ENCODE results near the gene PAFAH1B1. TPM values are rescaled to one million over a fixed set of nuclear protein-coding genes. Genes with fewer than 3 reads are reported as not detected.
A peak's percentile ranks its signal among the peaks of the same experiment; 100 is the strongest.
"Not testable (repeated sequence)": the region's sequence is repeated elsewhere in the genome, so short reads cannot be mapped to it uniquely, and the experiment has no call there.

PAFAH1B1 gene
- total RNA-seq, 2 experiments from 2014 or later: 163 to 167 TPM

DNA sequence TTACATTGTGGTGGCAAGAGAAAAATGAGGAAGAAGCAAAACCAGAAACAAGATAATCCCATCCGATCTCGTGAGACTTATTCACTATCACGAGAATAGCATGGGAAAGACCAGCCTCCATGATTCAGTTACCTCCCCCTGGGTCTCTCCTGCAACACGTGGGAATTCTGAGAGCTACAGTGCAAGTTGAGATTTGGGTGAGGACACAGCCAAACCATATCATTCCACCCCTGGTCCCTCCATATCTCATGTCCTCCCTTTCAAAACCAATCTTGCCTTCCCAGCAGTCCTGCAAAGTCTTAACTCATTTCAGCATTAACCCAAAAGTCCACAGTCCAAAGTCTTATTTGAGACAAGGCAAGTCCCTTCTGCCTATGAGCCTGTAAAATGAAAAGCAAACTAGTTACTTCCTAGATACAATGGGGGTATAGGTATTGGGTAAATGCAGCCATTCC is 28.5 kb downstream of the PAFAH1B1 start:
- H3K4me3 Mint-ChIP-seq; ATAC-seq; intact Hi-C loops (cut with DNase I, micrococcal nuclease); H3K27me3 Mint-ChIP-seq; H3K9me3 Mint-ChIP-seq (ENCODE audit: low read depth); CTCF ChIA-PET; POLR2A ChIA-PET; DNase-seq: not testable (repeated sequence)
- H3K36me3 Mint-ChIP-seq (ENCODE audit: low read depth): peaks cover 43% of the 10 kb centered on the region
- H3K4me1 Mint-ChIP-seq: peaks cover 47% of the 10 kb centered on the region
- H3K27ac Mint-ChIP-seq: peak overlapping the region; percentile 51

DNA sequence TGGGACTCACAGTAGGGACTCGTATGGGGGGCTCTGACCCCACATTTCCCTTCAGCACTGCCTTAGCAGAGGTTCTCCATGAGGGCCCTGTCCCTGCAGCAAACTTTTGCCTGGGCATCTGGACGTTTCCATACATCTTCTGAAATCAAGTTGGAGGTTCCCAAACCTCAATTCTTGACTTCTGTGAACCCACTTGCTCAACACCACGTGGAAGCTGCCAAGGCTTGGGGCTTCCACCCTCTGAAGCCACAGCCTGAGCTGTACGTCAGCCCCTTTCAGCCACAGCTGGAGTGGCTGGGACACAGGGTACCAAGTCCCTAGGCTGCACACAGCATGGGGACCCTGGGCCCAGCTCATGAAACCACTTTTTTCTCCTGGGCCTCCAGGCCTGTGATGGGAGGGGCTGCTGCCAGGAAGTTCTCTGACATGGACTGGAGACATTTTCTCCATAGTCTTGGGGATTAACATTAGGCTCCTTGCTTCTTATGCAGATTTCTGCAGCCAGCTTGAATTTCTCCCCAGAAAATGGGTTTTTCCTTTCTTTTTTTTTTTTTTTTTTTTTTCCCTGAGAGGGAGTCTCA is 29.4 kb downstream of the PAFAH1B1 start:
- intact Hi-C loops (cut with DNase I, micrococcal nuclease); DNase-seq; H3K27ac Mint-ChIP-seq; ATAC-seq; H3K4me3 Mint-ChIP-seq; H3K9me3 Mint-ChIP-seq (ENCODE audit: low read depth); H3K27me3 Mint-ChIP-seq: not testable (repeated sequence)
- peaks cover 44% of the 10 kb centered on the region for H3K36me3 Mint-ChIP-seq (ENCODE audit: low read depth)
- ChIA-PET CTCF (interaction anchor here (0.7 to 1.0 kb wide), 2 partner anchors 12 to 68 kb away, joined by 3 to 5 read pairs; no protein-coding TSS in a partner anchor), POLR2A (interaction anchor here (0.6 kb wide), 1 partner anchor 70 kb away, joined by 3 read pairs; no protein-coding TSS in a partner anchor)
- peaks cover 47% of the 10 kb centered on the region for H3K4me1 Mint-ChIP-seq

DNA sequence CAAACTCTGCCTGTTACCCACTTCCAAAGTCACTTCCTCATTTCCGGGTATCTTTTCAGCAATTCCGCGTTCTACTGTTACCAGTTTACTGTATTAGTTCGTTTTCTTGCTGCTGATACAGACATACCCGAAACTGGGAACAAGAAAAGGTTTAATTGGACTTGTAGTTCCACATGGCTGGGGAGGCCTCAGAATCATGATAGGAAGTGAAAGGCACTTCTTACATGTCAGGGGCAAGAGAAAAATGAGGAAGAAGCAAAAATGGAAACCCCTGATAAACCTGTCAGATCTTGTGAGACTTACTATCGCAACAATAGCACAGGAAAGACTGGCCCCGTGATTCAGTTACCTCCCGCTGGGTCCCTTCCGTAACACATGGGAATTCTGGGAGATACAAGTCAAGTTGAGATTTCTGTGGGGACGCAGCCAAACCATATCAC is 30.9 kb downstream of the PAFAH1B1 start:
- H3K4me3 Mint-ChIP-seq: no peak overlapping the region
- CTCF ChIA-PET: interaction anchor here (0.7 kb wide), 1 partner anchor 113 kb away, joined by 3 read pairs; no protein-coding TSS in a partner anchor
- POLR2A ChIA-PET: no interaction called here
- H3K4me1 Mint-ChIP-seq: peaks cover 57% of the 10 kb centered on the region
- DNase-seq (no peak), ATAC-seq (no peak)
- intact Hi-C loops (cut with DNase I, micrococcal nuclease): no loop called here
- peak overlapping the region; percentile 11 for H3K27ac Mint-ChIP-seq
- H3K36me3 Mint-ChIP-seq (ENCODE audit: low read depth): peaks cover 57% of the 10 kb centered on the region
- H3K27me3 Mint-ChIP-seq: no peaks in the 10 kb centered on the region
- H3K9me3 Mint-ChIP-seq (ENCODE audit: low read depth): peaks cover 24% of the 10 kb centered on the region

DNA sequence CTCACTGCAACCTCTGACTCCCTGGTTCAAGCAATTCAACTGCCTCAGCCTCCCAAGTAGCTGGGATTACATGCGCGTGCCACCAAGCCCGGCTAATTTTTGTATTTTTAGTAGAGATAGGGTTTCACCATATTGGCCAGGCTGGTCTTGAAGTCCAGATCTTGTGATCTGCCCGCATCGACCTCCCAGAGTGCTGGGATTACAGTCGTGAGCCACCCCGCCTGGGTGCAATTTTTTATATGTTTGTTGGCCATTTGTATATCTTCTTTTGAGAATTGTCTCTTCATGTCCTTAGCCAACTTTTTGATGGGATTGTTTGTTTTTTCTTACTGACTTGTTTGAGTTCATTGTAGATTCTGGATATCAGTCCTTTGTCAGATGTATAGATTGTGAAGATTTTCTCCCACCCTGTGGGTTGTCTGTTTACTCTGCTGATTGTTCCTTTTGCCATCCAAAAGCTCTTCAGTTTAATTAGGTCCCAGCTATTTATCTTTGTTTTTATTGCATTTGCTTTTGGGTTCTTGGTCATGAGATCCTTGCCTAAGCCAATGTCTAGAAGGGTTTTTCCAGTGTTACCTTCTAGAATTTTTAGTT is 33.3 kb downstream of the PAFAH1B1 start:
- CTCF ChIA-PET: interaction anchor here (0.7 kb wide), 1 partner anchor 54 kb away, joined by 3 read pairs; no protein-coding TSS in a partner anchor
- peak overlapping the region; percentile 76 for H3K27ac Mint-ChIP-seq
- H3K4me1 Mint-ChIP-seq: peaks cover 76% of the 10 kb centered on the region
- DNase-seq; POLR2A ChIA-PET; intact Hi-C loops (cut with DNase I, micrococcal nuclease); H3K4me3 Mint-ChIP-seq; H3K27me3 Mint-ChIP-seq; ATAC-seq: not testable (repeated sequence)
- peaks cover 60% of the 10 kb centered on the region for H3K36me3 Mint-ChIP-seq (ENCODE audit: low read depth)
- H3K9me3 Mint-ChIP-seq (ENCODE audit: low read depth): peaks cover 29% of the 10 kb centered on the region

DNA sequence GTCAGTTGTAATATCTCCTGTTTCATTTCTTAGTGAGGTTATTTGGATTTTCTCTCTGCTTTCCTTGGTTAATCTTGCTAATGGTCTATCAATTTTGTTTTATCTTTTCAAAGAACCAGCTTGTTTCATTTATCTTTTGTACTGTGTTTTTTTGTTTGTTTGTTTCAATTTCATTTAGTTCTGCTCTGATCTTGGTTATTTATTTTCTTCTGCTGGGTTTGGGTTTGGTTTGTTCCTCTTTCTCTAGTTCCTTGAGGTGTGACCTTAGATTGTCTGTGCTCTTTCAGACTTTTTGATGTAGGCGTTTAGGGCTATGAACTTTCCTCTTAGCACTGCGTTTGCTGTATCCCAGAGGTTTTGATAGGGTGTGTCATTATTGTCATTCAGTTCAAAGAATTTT is 35.5 kb downstream of the PAFAH1B1 start:
- H3K27me3 Mint-ChIP-seq; intact Hi-C loops (cut with DNase I, micrococcal nuclease); ATAC-seq; CTCF ChIA-PET; POLR2A ChIA-PET; H3K4me3 Mint-ChIP-seq; H3K27ac Mint-ChIP-seq; DNase-seq: not testable (repeated sequence)
- H3K36me3 Mint-ChIP-seq (ENCODE audit: low read depth): peaks cover 41% of the 10 kb centered on the region
- H3K9me3 Mint-ChIP-seq (ENCODE audit: low read depth): peaks cover 27% of the 10 kb centered on the region
- peaks cover 81% of the 10 kb centered on the region for H3K4me1 Mint-ChIP-seq

DNA sequence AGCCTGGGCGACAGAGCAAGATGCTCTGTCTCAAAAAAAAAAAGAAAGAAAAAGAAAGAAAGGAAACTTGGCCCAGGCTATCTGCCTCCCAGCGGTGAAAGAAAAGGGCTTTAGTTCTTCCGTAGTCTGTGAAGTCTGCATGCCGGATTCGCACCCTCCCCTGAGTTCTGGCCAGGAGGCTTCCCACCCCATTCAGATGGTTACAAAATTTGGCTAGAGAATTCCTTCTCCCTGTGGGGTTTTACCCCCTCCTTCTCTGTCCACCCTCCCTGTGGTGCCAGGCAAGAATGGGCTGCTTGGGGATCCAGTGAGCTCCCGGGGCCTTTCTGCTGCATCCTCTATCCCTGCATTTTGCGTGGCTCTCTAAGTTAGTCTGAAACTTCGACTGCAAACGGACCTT is 37.8 kb downstream of the PAFAH1B1 start:
- ChIA-PET CTCF (interaction anchor here (1.3 kb wide), 1 partner anchor 32 kb away, joined by 4 read pairs; no protein-coding TSS in a partner anchor), POLR2A (no interaction called here)
- H3K4me1 Mint-ChIP-seq: peaks cover 81% of the 10 kb centered on the region
- peaks cover 27% of the 10 kb centered on the region for H3K9me3 Mint-ChIP-seq (ENCODE audit: low read depth)
- DNase-seq: no peak
- peaks cover 43% of the 10 kb centered on the region for H3K36me3 Mint-ChIP-seq (ENCODE audit: low read depth)
- no peak for ATAC-seq
- intact Hi-C loops (cut with DNase I, micrococcal nuclease): no loop called here
- H3K27ac Mint-ChIP-seq: peak overlapping the region; percentile 55
- no peaks in the 10 kb centered on the region for H3K27me3 Mint-ChIP-seq
- H3K4me3 Mint-ChIP-seq: no peak overlapping the region

DNA sequence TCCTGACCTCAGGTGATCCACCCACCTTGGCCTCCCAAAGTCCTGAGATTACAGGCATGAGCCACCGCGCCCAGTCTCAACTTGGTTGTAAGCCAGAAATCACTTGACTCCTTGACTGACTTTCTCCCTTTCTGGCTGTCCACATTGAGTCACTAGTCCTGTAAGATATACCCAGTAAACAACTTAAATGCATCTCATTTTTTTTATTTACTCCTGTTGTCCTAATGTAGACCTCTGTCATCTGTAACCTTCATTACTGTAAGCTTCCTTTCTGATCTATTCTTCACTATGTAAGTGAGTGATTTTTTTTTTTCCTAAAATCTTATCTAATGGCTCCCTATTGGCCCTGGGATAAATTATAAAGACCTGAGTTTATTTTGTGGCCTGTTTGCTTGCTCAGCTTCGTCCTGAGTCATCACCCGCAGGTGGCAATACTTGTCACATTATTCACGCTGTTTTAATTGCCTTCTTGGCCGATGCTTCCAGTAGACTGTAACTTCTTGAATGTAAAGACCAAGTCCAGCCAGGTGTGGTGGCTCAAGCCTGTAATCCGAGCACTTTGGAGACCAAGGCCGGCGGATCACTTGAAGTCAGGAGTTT is 41.0 kb downstream of the PAFAH1B1 start:
- ChIA-PET CTCF (no interaction called here), POLR2A (no interaction called here)
- peak overlapping the region; percentile 67 for H3K27ac Mint-ChIP-seq
- H3K9me3 Mint-ChIP-seq (ENCODE audit: low read depth): peaks cover 3% of the 10 kb centered on the region
- ATAC-seq (peak; percentile 51), DNase-seq (peak; percentile 19)
- peaks cover 59% of the 10 kb centered on the region for H3K4me1 Mint-ChIP-seq
- intact Hi-C loops (cut with DNase I, micrococcal nuclease): no loop called here
- no peak overlapping the region for H3K4me3 Mint-ChIP-seq
- no peaks in the 10 kb centered on the region for H3K27me3 Mint-ChIP-seq
- H3K36me3 Mint-ChIP-seq (ENCODE audit: low read depth): peaks cover 28% of the 10 kb centered on the region

DNA sequence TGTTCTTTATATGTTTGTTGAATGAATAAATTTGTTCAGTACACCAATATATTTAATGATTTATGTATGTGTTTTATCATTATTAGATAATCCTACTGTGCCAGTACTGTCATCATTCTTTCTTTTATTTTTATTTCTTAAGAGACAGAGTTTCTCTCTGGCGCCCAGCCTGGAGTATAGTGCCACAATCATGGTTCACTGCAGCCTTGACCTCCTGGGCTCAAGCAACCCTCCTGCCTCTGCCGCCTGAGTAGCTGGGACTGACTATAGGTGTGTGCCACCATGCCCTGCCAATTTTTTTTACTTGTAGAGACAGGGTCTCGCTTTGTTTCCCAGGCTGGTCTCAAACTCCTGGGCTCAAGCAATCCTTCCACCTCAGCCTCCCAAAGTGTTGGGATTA is 41.8 kb downstream of the PAFAH1B1 start:
- intact Hi-C loops (cut with DNase I, micrococcal nuclease): no loop called here
- Mint-ChIP-seq H3K4me3 (no peak overlapping the region), H3K36me3 (ENCODE audit: low read depth) (peaks cover 25% of the 10 kb centered on the region), H3K9me3 (ENCODE audit: low read depth) (no peaks in the 10 kb centered on the region), H3K27ac (no peak overlapping the region), H3K4me1 (peaks cover 51% of the 10 kb centered on the region), H3K27me3 (no peaks in the 10 kb centered on the region)
- CTCF ChIA-PET: no interaction called here
- DNase-seq (no peak), ATAC-seq (no peak)
- POLR2A ChIA-PET: no interaction called here

DNA sequence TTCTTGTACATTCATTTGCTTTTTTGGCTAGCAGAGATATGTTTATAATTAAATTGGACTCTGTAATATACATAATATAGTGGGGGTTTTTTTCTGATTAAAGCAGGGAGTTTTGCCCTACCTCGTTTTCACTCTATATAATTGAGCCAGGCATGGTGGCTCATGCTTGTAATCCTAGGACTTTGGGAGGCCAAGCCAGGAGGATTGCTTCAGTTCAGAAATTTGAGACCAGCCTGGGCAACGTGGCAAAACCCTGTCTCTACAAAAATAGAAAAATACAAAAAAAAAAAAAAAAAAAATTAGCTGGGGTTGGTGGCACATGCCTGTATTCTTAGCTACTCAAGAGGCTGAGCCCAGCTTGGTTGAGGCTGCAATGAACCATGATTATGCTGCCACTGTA is 42.2 kb downstream of the PAFAH1B1 start:
- H3K27me3 Mint-ChIP-seq: no peaks in the 10 kb centered on the region
- ATAC-seq (no peak), DNase-seq (no peak)
- no peak overlapping the region for H3K4me3 Mint-ChIP-seq
- no peaks in the 10 kb centered on the region for H3K9me3 Mint-ChIP-seq (ENCODE audit: low read depth)
- no peak overlapping the region for H3K27ac Mint-ChIP-seq
- POLR2A ChIA-PET: no interaction called here
- intact Hi-C loops (cut with DNase I, micrococcal nuclease): no loop called here
- H3K36me3 Mint-ChIP-seq (ENCODE audit: low read depth): peaks cover 26% of the 10 kb centered on the region
- H3K4me1 Mint-ChIP-seq: peaks cover 51% of the 10 kb centered on the region
- CTCF ChIA-PET: no interaction called here

DNA sequence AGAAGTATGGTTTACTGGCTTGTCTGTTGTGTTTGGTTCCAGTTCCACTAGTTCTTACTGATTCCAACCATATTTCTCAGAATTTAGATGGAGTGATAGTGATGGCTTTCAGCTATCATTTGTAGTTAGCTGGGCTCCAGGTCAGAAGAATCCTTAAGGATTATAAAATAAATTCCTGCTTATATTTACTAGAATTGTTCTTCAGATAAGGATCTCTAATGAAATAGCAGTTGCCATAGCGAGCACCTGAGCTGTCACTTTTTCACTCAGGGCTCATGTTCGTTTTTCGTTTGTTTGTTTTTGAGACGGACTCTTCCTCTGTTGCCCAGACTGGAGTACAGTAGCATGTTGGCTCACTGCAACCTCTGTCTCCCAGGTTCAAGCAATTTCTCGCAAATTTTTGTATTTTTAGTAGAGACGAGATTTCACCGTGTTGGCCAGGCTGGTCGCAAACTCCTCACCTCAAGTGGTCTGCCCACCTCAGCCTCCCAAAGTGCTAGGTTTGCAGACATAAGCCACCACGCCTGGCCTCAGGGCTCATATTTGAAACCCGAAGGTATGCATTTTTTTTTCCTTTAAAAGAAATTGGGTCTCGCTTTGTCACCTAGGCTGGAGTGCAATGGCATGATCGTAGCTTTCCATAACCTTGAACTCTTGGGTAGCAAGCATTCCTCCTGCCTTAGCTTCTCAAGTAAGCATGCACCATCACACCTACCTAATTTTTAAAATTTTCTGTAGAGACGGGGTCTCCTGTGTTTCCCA is 42.9 kb downstream of the PAFAH1B1 start:
- intact Hi-C loops (cut with DNase I, micrococcal nuclease): no loop called here
- Mint-ChIP-seq H3K27ac (no peak overlapping the region), H3K4me1 (peaks cover 48% of the 10 kb centered on the region), H3K4me3 (no peak overlapping the region), H3K9me3 (ENCODE audit: low read depth) (no peaks in the 10 kb centered on the region), H3K36me3 (ENCODE audit: low read depth) (peaks cover 31% of the 10 kb centered on the region), H3K27me3 (no peaks in the 10 kb centered on the region)
- ChIA-PET POLR2A (no interaction called here), CTCF (no interaction called here)
- no peak for DNase-seq
- ATAC-seq: no peak

DNA sequence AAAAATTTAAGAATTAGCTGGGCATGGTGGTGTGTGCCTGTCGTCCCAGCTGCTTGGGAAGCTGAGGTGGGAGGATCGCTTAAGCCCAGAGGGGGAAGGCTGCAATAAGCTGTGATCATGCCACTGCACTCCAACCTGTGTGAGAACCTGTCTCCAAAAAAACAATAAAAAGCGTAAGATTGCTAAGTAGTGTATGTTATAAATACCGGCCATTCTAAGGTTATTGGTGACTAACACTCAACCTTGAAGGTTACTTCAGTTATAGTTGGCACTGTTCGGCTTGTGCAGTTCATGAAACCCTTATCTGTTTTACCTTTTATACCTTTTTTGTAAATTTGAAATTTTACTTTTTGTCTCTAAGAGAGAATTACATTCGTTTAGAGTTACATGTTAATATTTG is 44.0 kb downstream of the PAFAH1B1 start:
- ChIA-PET POLR2A (no interaction called here), CTCF (interaction anchor here (0.6 kb wide), 1 partner anchor 11 kb away, joined by 3 read pairs; no protein-coding TSS in a partner anchor)
- H3K27ac Mint-ChIP-seq: peak overlapping the region; percentile 16
- H3K27me3 Mint-ChIP-seq: no peaks in the 10 kb centered on the region
- intact Hi-C loops (cut with DNase I, micrococcal nuclease): no loop called here
- ATAC-seq (no peak), DNase-seq (no peak)
- peaks cover 38% of the 10 kb centered on the region for H3K36me3 Mint-ChIP-seq (ENCODE audit: low read depth)
- peaks cover 37% of the 10 kb centered on the region for H3K4me1 Mint-ChIP-seq
- no peak overlapping the region for H3K4me3 Mint-ChIP-seq
- no peaks in the 10 kb centered on the region for H3K9me3 Mint-ChIP-seq (ENCODE audit: low read depth)

Data from activated CD4-positive, alpha-beta T cell treated with anti-CD3 and anti-CD28 coated beads for 36 hours (primary cell).